CD4-positive, alpha-beta T cell (primary cell): Measurements from ENCODE around the gene MCF2L2. TPM values are rescaled to one million over a fixed set of nuclear protein-coding genes. Genes with fewer than 3 reads are reported as not detected.

ENCODE experiments used
- ATAC-seq: fragments of 200-7000 bp; cut with Tn5 transposase; one replicate; pipeline ENCODE4 v1.10.0; 2022; ENCODE audit warnings: mild to moderate bottlenecking; ENCODE audit not compliant: poor library complexity
- CTCF ChIA-PET: fragments of 350-600 bp; sonication (Branson Sonifier 250); formaldehyde crosslinking; loops from one replicate; lab custom pipeline; 2021; ENCODE audit warnings: antibody characterized with exemption, inconsistent platforms; lab: Charles Lee
- POLR2A ChIA-PET: fragments of 350-600 bp; sonication (Branson Sonifier 250); formaldehyde crosslinking; loops from one replicate; lab custom pipeline; 2021; ENCODE audit warnings: antibody characterized with exemption, inconsistent platforms; lab: Charles Lee
- DNase-seq, 14 experiments: peaks; one replicate each; pipeline ENCODE4 v3.0.0-alpha.2; 2013 to 2020; ENCODE audit warnings: mixed read lengths in 2 of 14
- H3K27ac ChIP-seq, 2 donors: one replicate each; pipeline versions ENCODE4 v1.5.1 to v1.7.0; 2013; ENCODE audit warnings: low read length in 2 of 2, low read depth in 1 of 2, mild to moderate bottlenecking in 1 of 2
- H3K27me3 ChIP-seq, 2 experiments: 1 replicate in 1 of 2; 2 replicates in 1 of 2; pipeline versions ENCODE4 v1.6.1 to v1.7.0; 2013; ENCODE audit warnings: low read length in 2 of 2, control low read depth in 1 of 2, mild to moderate bottlenecking in 1 of 2, moderate library complexity in 1 of 2; ENCODE audit not compliant: insufficient read depth in 2 of 2, control insufficient read depth in 1 of 2
- H3K36me3 ChIP-seq: one replicate; pipeline ENCODE4 v1.6.1; 2013; ENCODE audit warnings: low read length, control low read depth; ENCODE audit not compliant: insufficient read depth
- H3K4me1 ChIP-seq: one replicate; pipeline ENCODE4 v1.6.1; 2013; ENCODE audit warnings: low read length, control low read depth; ENCODE audit not compliant: insufficient read depth
- H3K4me3 ChIP-seq: one replicate; pipeline ENCODE4 v1.5.1; 2013; ENCODE audit warnings: mild to moderate bottlenecking, low read length, moderate library complexity
- H3K9me3 ChIP-seq, 2 experiments: 1 replicate in 1 of 2; 2 replicates in 1 of 2; pipeline versions ENCODE4 v1.6.1 to v1.7.0; 2013; ENCODE audit warnings: low read length in 2 of 2, mild to moderate bottlenecking in 2 of 2, control low read depth in 1 of 2, moderate library complexity in 1 of 2; ENCODE audit not compliant: control insufficient read depth in 1 of 2, insufficient read depth in 1 of 2
- H3K27ac Mint-ChIP-seq: one replicate; pipeline ENCODE4 v1.8.0; 2020; ENCODE audit warnings: mixed read lengths
- H3K27me3 Mint-ChIP-seq: one replicate; pipeline ENCODE4 v1.8.0; 2021; ENCODE audit warnings: mixed read lengths
- H3K36me3 Mint-ChIP-seq: one replicate; pipeline ENCODE4 v1.8.0; 2021; ENCODE audit warnings: low read depth, mixed read lengths
- H3K4me1 Mint-ChIP-seq: one replicate; pipeline ENCODE4 v1.8.0; 2021; ENCODE audit warnings: low read depth, mixed read lengths
- H3K4me3 Mint-ChIP-seq: one replicate; pipeline ENCODE4 v1.8.0; 2020; ENCODE audit warnings: mild to moderate bottlenecking, mixed read lengths
- H3K9me3 Mint-ChIP-seq: one replicate; pipeline ENCODE4 v1.8.0; 2020; ENCODE audit warnings: mixed read lengths
- intact Hi-C, 2 experiments: fragments of 100-400 bp; cut with DNase I in 1 of 2; cut with micrococcal nuclease in 1 of 2; formaldehyde crosslinking; loops; one replicate each; pipeline versions ENCODE4 v1.15.1 to v1.9.0; 2023 to 2025; cut with DNase I, micrococcal nuclease
- total RNA-seq, 174 experiments: library from RNA in 2 of 174; stranded (reverse) in 2 of 174; gene quantifications; one replicate each; pipeline ENCODE4 v1.2.3 and lab custom pipeline; 2021 to 2026
- TF ChIP-seq, protein P1 (sequence below): fragments of 200-600 bp; IDR thresholded peaks from one replicate; pipeline ENCODE4 v1.8.0; 2022; ENCODE audit warnings: antibody characterized with exemption, mild to moderate bottlenecking

MCF2L2 gene
- total RNA-seq, 2 experiments from 2014 or later: 3.8 to 4.1 TPM

GRCh38 chr3:183460081-183461055, 31.9 kb upstream of the MCF2L2 start:
- no peaks in the 10 kb centered on the region for H3K9me3 ChIP-seq
- ChIA-PET POLR2A (interaction anchor here (0.6 kb wide), 1 partner anchor 287 kb away, joined by 3 read pairs; no protein-coding TSS in a partner anchor), CTCF (interaction anchor here (0.9 kb wide), 1 partner anchor 307 kb away, joined by 3 read pairs; no protein-coding TSS in a partner anchor)
- ATAC-seq (no peak), DNase-seq (no peak)
- H3K9me3 Mint-ChIP-seq: no peaks in the 10 kb centered on the region
- no peaks in the 10 kb centered on the region for H3K27me3 Mint-ChIP-seq
- no peak overlapping the region for H3K27ac Mint-ChIP-seq
- H3K27ac ChIP-seq: no peak overlapping the region
- H3K36me3 Mint-ChIP-seq: no peaks in the 10 kb centered on the region
- no peaks in the 10 kb centered on the region for H3K4me1 ChIP-seq
- H3K4me3 Mint-ChIP-seq: no peak overlapping the region
- no peaks in the 10 kb centered on the region for H3K36me3 ChIP-seq
- intact Hi-C loops: no loop called here
- no peak overlapping the region for H3K4me3 ChIP-seq
- TF ChIP-seq, protein P1, sequence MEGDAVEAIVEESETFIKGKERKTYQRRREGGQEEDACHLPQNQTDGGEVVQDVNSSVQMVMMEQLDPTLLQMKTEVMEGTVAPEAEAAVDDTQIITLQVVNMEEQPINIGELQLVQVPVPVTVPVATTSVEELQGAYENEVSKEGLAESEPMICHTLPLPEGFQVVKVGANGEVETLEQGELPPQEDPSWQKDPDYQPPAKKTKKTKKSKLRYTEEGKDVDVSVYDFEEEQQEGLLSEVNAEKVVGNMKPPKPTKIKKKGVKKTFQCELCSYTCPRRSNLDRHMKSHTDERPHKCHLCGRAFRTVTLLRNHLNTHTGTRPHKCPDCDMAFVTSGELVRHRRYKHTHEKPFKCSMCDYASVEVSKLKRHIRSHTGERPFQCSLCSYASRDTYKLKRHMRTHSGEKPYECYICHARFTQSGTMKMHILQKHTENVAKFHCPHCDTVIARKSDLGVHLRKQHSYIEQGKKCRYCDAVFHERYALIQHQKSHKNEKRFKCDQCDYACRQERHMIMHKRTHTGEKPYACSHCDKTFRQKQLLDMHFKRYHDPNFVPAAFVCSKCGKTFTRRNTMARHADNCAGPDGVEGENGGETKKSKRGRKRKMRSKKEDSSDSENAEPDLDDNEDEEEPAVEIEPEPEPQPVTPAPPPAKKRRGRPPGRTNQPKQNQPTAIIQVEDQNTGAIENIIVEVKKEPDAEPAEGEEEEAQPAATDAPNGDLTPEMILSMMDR: no peak
- H3K27me3 ChIP-seq: no peaks in the 10 kb centered on the region
- H3K4me1 Mint-ChIP-seq: no peaks in the 10 kb centered on the region

GRCh38 chr3:183455089-183455488, 26.7 kb upstream of the MCF2L2 start:
- Mint-ChIP-seq H3K9me3 (no peaks in the 10 kb centered on the region), H3K4me3 (no peak overlapping the region), H3K4me1 (no peaks in the 10 kb centered on the region), H3K36me3 (peaks cover 11% of the 10 kb centered on the region), H3K27ac (no peak overlapping the region), H3K27me3 (no peaks in the 10 kb centered on the region)
- H3K27me3 ChIP-seq: no peaks in the 10 kb centered on the region
- no peak for ATAC-seq
- TF ChIP-seq, protein P1: no peak
- no peaks in the 10 kb centered on the region for H3K9me3 ChIP-seq
- no peak overlapping the region for H3K27ac ChIP-seq
- H3K4me3 ChIP-seq: no peak overlapping the region
- ChIA-PET POLR2A (no interaction called here), CTCF (no interaction called here)
- no peak for DNase-seq
- H3K36me3 ChIP-seq: no peaks in the 10 kb centered on the region
- no peaks in the 10 kb centered on the region for H3K4me1 ChIP-seq
- intact Hi-C loops: no loop called here

GRCh38 chr3:183454064-183454463, 25.6 kb upstream of the MCF2L2 start:
- Histone ChIP-seq H3K4me3 (no peak overlapping the region), H3K36me3 (no peaks in the 10 kb centered on the region), H3K9me3 (no peaks in the 10 kb centered on the region), H3K27me3 (no peaks in the 10 kb centered on the region), H3K27ac (no peak overlapping the region), H3K4me1 (no peaks in the 10 kb centered on the region)
- H3K4me1 Mint-ChIP-seq: peaks cover under 1% of the 10 kb centered on the region
- no peaks in the 10 kb centered on the region for H3K27me3 Mint-ChIP-seq
- DNase-seq (no peak), ATAC-seq (no peak)
- H3K4me3 Mint-ChIP-seq: no peak overlapping the region
- ChIA-PET POLR2A (no interaction called here), CTCF (no interaction called here)
- TF ChIP-seq, protein P1: no peak
- H3K9me3 Mint-ChIP-seq: no peaks in the 10 kb centered on the region
- intact Hi-C loops: no loop called here
- H3K36me3 Mint-ChIP-seq: peaks cover 11% of the 10 kb centered on the region
- no peak overlapping the region for H3K27ac Mint-ChIP-seq
